Measurements from ENCODE around the gene GLT6D1.

Gene GLT6D1

GRCh38 chr9:135582966-135583687, 56.2 kb downstream of the GLT6D1 start:
- FAIRE-seq = no peak

- FAIRE-seq = no peak
These were observed 56.8 kb downstream of the GLT6D1 start for GRCh38 chr9:135582541-135582940.

GRCh38 chr9:135581636-135582426, 57.5 kb downstream of the GLT6D1 start:
- no peak for FAIRE-seq

- FAIRE-seq = no peak
These were observed 58.5 kb downstream of the GLT6D1 start for GRCh38 chr9:135580664-135581380.

- FAIRE-seq = no peak
These were observed 59.3 kb downstream of the GLT6D1 start for GRCh38 chr9:135579889-135580660.

GRCh38 chr9:135579356-135579755, 60.0 kb downstream of the GLT6D1 start:
- no peak for FAIRE-seq

- no peak for FAIRE-seq
These were observed 62.1 kb downstream of the GLT6D1 start for GRCh38 chr9:135577256-135577655.

GRCh38 chr9:135575995-135576631, 63.2 kb downstream of the GLT6D1 start:
- no peak for FAIRE-seq

GRCh38 chr9:135574943-135575342, 64.4 kb downstream of the GLT6D1 start:
- no peak for FAIRE-seq

- no peak for FAIRE-seq
These were observed 65.0 kb downstream of the GLT6D1 start for GRCh38 chr9:135574331-135574730.
